AG20443 (cell line): Measurements from ENCODE around the gene MITF.

Experiments
- DNase-seq: peaks from one replicate; pipeline ENCODE4 v3.0.0; 2012; ENCODE audit warnings: low spot score, mixed read lengths

MITF gene

GRCh38 chr3:69838696-69839515, 99.6 kb downstream of the MITF start:
- no peak for DNase-seq

- no peak for DNase-seq
These were observed 103.1 kb downstream of the MITF start for GRCh38 chr3:69842351-69842750.

DNA sequence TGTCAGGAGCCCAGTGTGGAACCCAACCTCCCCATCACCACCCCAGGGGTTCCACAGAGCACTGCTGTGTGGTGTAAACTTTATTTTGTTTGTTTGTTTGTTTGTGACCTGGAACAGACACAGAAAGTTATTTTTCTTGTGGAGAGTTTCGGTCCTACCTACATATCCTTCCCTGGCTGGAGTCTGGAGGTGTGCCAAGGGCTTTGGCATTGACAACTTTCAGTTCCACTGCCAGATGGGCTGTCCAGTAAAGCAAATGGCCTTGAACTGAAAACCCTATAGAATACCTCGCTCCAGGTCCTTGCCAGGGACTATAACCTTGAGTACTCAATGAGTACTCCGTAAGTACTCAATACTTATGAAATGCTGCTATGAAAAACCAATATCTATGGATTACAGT, 103.5 kb downstream of the MITF start:
- no peak for DNase-seq

- DNase-seq = no peak
These were observed 105.4 kb downstream of the MITF start for GRCh38 chr3:69844706-69845105.

GRCh38 chr3:69847303-69847702, 108.0 kb downstream of the MITF start:
- no peak for DNase-seq

DNA sequence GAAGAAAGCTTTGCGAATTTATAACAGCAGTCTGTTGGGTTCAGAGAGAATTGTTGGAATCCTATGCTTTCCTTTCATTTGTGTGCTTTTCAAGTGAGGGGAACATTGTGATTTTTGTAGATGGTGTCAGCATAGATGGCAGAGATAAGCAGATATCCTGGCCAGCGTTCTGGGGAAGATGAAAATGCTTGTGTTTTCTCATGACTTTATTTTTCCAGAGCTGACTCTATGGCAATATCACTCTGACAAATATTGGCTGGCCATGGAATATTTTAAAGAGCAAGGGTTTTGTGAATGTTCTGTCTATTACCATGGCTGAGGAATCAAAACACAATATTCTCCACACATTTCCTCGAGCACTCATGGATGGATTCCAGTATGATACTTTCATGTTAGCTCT, 108.8 kb downstream of the MITF start:
- no peak for DNase-seq

GRCh38 chr3:69850849-69851248, 111.6 kb downstream of the MITF start:
- no peak for DNase-seq

GRCh38 chr3:69853027-69853426, 113.8 kb downstream of the MITF start:
- no peak for DNase-seq

DNA sequence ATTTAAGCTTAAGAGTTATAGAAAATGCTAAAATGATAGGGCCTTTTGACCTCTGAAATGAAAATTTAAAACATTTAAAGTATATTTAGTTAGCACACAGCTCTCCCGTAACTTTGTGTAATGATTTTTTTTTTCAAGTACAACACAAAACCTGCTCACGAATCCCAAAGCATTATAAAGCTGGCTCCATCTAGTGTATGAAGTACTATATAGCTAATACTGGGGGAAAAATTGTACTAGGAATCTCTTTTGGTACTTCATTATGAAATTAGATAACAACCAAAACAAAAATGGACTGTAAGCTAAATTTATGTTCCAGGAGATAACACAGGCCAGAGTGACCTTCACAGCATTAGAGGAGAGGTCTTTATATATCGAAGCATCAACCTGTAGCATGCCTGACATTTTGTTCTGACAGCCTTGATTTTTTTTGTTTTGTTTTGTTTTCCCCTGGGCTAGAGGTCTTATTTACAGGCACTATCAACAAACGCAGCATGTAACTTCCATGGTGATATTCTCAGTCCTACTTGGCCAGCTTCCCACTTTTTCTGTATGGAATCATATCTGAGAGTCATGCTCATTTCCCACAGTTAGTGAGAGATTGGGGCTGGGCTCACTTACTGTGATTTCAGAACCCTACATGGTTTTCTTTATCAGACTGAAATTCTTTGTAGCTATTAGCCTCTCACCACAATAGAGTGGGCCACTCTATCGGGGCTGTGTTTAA, 116.3 kb downstream of the MITF start:
- peak; percentile 30 for DNase-seq

- DNase-seq = no peak
These were observed 117.9 kb downstream of the MITF start for GRCh38 chr3:69856965-69857705.

DNA sequence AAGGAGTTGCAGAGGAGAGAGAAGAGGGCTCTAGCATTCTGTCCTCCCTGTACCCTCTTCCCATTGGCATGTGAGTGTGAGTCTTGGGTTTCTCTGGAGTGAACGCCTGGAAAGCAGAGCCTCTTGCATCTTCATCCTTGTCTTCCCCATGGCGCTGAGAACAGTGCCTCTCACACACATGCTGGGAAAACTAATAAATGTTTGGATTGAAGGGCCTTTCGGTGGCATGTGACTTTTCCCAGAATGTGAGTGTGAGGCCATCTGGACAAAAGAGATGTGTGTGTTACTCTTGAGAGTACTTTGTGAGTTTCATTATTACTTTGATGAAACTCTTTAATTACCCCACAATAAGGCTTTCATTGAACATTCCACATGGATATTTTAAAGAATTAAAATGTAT, 122.3 kb downstream of the MITF start:
- DNase-seq = no peak

GRCh38 chr3:69864141-69864540, 124.9 kb downstream of the MITF start:
- no peak for DNase-seq

DNA sequence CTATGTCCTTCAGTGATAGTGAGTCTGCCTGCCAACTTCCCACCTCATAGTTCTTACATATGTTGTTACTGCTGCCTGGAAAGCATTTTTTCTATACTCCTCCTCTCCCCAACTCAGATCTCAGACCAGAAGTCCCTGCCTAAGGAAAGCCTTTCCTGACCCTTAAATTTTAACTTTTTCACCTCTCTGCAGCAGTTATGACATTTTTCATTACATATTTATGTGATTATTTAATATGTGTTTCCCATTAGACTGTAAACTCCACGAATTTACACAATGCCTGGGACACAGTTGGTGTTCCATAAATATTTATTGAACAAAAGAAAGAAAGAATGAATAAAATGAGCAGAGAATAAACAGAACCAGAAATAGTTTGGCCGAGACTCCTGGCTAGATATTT, 125.5 kb downstream of the MITF start:
- DNase-seq = no peak

DNA sequence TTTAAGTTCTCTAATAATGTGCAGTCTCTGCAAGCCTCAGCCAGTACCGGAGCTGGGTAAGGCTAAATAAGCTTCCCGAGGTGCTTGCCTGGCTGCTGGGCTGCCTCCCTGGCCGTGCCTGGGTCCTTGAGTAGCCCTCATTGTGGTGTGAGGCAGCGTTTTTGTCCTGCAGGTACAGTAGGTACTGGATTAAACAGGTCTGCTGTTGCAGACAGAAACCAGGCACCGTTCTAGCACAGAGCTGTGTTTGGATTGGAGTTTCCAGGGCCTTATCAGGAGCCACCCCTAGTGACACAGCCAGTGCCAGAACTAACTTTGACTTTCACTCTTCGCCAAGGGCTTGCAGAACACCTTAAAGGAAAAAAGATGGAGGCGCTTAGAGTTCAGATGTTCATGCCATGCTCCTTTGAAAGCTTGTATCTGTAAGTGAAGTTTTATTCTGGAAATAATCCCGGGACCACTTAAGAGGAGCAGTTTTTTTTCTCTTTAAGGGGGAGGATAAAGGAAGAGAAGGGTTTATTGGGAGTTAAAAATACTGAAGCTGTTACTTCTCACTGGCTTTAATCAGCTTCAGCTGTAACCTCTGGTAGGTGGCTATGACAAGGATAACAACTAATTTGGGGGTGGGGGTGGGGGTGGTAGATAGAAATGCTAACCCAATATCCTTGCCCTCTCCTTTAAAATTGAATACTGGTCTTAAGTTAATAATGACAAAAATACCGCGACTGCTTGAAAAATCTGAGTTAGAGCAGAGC, 126.8 kb downstream of the MITF start:
- no peak for DNase-seq

DNA sequence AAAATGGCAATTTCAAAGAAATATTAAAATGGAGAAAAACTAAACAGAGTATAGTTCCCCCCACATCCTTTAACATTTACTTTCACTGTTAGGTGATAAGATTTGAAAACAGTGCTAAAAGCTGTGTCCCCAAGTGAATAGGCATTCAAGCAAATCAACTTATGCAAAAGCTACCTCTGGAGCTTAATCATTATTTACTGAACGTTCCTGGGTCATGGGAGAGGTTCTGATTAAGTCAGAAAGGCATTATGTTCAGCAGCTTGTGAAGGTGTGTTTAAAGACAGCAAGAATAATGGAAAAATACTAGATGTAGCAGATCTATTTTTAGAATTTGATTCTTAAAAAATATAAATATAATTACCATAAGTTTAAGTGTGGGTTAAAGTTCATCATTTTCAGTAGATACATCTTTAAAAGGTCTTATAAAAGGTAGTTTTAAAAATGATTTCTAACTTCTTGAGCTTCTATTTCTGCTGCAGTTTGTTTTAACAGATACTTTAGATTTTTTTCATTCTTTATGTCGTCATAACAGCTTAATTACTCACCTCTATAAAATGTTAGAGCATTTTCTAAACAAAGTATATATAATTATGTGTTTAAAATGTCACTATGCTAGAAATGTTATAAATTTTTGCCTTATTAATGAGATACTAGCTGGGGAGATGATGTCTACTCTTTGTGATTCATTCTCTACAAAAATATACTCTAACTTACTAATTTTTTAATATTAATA, 127.9 kb downstream of the MITF start:
- no peak for DNase-seq

GRCh38 chr3:69867941-69868505, 128.8 kb downstream of the MITF start:
- no peak for DNase-seq

DNA sequence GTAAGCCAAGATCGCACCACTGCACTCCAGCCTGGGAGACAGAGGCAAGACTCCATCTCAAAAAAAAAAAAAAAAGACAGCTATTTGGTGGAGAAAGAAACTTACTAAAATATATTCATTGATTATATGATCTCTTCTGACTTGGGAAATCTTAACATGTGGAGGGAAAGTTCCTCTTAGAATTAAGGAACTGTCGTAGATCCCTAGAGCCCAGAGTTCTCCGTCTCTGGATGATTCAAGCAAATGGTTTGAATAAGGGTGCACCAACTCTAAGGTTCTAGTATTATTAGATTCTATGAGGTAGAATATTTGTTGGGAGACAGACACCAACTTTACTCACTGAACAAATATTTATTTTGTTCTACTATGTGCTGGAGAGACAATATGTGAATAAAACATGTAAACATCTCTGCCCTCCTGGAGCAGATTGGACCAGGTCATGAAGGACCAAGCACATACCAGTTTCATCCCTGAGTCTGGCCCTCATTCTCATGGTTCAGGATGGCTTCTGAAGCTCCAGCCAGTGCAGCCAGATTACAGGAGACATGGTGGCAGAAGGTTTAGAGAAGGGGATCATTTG, 129.7 kb downstream of the MITF start:
- no peak for DNase-seq

- DNase-seq = no peak
These were observed 130.4 kb downstream of the MITF start for GRCh38 chr3:69869643-69870042.

DNA sequence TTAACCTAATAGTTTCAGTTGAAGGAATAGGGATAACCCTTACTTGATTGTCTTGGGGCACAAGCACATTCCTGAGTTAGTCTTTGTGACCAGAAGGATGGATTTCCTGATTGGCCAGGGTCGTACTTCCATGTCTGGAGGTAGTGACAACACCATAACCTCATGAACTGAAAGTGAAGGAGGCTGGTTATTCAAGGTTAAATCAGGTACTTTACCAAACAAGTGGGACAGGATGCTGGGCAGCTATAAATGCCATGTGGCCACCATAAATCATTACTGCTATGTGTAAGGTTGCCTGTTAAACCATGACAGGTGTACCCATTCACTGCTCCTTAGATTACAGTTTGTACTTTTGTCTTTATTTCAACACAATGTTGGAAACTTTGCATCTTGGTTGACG, 132.0 kb downstream of the MITF start:
- DNase-seq = no peak

DNA sequence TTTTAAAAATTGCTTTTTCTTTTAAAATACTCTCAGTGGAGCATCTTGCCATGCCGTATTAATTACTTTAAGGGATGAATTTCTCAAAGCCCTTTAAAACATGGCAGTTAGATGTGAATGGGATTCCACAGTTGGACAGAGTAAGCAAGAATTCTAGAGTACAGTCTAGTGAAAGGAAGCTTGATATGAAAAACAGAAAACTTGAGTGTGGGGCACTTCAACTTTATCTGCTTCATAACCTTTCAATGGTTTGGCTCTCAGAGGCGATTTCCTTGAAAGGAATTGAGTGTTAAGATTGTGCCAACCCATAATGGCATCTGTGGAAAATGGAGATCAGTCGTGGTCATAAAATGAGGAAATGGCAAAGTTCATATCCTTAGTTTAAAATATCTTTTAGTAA, 132.6 kb downstream of the MITF start:
- no peak for DNase-seq
